GM18505 (cell line): ENCODE data around the gene C22orf23.

ENCODE experiments used
- ATAC-seq: cut with Tn5 transposase; IDR thresholded peaks from one replicate; pipeline ENCODE4 v1.9.1; 2021; ENCODE audit not compliant: unreplicated experiment
- POLR2A ChIP-seq: IDR thresholded peaks from 4 replicates; pipeline ENCODE4 v1.6.1; 2011; ENCODE audit warnings: borderline replicate concordance; ENCODE audit not compliant: insufficient read depth, insufficient read length; ENCODE audit errors: extremely low read depth

C22orf23 gene

DNA sequence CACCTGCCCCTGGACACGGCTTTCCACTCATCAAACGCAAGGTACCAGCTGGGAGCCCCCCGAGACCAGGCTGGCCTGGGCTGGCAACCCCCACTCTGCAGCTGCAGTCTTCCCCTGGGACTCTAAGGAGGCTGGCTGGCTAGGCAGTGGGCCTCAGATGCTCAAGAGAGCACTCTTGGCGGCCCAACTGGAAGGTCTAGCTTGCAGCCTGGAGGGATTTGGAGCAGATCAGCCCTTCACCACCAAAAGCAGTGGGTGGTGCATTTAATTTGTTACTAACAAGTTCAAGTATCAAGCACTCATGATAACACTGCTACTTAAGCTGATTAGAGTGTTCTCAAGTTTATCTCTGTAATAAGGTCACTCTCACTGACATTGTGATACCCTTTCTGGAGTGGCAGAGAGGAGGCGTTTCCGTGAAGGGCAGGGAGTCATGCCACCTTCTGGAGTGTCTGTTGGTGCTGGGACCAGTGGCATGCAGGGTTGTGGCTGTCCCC, 21.5 kb downstream of the C22orf23 start:
- no peak for ATAC-seq
- no peak for TF ChIP-seq POLR2A

DNA sequence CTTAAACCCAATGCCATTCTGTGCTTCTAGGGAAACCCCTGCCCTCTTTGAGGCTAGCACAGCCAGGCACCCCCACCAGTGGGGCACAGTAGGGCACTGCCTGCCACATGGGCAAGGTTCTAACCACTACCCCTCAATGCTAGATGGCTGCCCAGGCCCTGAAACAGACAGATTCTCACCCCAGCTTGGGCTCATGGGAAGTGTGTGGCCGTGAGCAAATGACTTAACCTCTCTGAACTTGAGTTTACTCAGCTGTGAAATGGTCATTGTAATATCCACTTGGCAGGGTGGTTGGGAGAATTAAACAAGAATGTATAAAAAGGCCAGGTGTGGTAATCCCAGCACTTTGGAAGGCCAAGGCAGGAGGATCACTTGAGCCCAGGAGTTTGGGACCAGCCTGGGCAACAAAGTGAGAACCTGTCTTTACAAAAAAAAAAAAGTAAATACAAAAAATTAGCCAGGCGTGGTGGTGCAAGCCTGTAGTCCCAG, 22.4 kb downstream of the C22orf23 start:
- no peak for TF ChIP-seq POLR2A
- ATAC-seq: no peak

DNA sequence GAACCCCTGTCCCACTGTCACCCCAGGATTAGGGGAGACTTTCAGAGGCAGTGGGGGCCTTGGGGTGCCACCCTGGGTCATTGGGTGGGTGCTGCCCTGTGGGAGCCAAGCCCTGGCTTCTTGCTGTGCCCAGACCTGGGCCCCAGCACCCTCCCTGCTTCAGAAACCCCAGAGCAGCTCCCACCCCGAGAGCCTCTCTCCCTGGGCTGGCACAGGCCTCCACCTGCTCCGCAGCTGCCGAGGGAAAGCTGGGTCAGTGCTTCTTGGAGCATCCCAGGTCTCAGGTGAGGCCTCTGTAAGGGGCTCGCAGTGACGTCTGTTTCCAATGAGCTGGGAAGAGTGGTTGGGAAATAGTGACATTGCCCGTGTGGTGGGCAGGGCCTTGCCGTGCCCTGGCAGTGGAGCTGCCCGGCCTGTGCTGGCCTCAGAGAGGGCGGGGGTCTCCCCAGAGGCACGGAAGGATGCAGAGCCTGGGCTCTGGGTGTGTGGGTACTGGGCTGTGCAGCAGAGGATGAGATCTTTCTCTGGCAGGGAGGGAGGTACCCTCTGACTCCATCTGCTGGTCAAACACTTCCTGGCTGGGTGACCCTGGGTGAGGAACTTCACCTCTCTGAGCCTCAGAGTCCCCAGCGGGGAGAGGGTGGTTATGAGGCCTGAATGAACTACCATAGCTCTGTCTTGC, 23.0 kb downstream of the C22orf23 start:
- TF ChIP-seq POLR2A: no peak
- no peak for ATAC-seq

DNA sequence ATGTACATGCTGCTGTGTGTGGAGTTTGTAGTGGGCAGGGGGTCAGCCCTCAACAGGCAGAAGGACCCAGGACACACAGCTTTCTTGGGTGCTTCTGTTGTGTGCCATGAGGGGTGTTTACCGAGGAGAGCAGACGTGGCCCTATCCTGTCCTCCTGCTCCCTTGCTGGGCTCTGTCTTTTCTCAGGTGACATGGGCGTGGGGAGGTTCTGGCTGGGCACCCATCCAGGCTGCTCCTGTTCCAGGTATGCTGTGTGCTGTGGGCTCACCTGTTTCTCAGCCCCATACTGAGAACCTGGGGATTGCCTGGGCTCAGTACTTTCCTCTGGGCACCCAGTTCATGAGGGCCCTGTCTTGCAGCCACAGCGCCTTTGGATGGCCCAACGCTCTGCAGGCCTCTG, 24.0 kb downstream of the C22orf23 start:
- no peak for TF ChIP-seq POLR2A
- ATAC-seq: no peak

DNA sequence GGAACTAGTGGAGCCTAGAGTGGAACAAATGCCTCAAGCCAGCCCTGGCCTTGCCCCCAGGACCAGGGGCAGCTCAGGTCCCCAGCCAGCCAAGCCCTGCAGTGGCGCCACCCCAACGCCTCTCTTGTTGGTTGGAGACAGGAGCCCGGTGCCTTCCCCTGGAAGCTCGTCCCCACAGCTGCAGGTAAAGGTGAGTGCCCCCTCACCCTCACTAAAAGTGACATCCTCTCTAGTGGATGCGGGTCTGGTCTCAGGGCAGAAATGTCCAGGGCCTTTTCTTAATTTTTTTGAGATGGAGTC, 25.8 kb downstream of the C22orf23 start:
- TF ChIP-seq POLR2A: no peak
- ATAC-seq: no peak

DNA sequence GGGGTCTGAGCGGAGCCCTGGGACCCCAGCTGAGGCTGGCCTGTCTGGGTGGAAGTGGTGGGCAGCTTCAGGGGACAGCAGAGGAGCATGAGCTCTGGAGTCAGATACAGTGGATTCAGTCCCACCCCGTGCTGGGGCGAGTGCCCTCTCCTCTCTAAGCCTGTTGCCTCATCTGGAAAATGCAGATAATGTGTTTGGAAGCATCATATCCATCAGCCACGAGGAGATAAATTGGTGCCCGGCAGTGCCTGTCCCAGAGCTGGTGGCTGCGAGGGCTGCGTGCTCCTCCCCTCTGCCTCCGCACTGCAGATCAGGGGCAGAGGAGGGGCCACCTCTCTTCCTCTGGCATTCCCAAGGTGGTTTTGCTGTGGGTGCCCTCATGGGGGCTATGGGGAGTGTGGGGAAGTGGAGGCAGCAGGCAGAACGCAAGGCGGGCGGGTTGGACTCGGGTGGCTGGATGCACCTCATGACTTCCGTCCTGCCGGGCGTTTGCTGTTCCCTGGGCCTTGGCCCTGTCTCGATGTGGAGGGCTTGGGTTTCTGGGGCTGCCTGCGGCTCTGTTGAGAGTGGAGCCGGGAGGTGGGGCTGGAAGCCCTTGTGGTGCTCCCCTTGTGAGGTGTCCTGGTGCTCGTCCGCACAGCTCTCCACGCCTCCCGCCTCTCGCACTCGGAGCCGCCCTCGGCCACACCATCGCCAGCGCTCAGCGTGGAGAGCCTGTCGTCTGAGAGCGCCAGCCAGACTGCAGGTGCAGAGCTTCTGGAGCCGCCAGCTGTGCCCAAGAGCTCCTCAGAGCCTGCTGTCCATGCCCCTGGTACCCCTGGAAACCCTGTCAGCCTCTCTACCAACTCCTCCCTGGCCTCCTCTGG, 26.4 kb downstream of the C22orf23 start:
- no peak for ATAC-seq
- no peak for TF ChIP-seq POLR2A

DNA sequence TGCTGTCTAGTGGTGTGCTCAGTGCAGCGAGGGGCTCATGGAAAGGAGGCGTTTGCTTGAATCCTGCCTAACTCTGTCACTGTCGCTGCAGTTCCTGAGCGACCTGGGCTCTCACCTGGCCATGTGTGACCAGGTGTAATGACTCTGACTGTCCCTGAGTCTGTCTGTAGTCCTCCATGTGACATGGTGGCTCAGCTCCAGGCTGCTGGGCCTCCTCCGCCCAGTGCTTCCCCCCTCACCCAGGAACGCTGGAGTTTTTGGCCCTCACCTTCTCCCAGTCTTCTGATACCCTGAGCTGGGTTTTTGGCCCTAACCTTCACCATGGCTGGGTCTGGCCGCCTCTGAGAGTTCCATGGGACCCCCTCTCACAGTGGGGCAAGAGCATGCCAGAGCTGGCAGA, 27.0 kb downstream of the C22orf23 start:
- TF ChIP-seq POLR2A: no peak
- no peak for ATAC-seq

DNA sequence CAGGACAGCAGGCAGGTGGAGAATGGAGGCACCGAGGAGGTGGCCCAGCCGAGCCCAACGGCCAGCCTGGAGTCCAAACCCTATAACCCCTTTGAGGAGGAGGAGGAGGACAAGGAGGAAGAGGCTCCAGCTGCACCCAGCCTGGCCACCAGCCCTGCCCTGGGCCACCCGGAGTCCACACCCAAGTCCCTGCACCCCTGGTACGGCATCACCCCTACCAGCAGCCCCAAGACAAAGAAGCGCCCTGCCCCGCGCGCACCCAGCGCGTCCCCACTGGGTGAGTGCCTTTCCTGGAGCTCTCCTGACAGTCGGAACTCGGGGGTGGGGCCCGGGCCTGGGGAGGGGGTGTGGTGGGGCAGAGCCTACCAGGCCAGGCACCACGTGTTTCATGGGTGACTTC, 27.6 kb downstream of the C22orf23 start:
- TF ChIP-seq POLR2A: no peak
- no peak for ATAC-seq

DNA sequence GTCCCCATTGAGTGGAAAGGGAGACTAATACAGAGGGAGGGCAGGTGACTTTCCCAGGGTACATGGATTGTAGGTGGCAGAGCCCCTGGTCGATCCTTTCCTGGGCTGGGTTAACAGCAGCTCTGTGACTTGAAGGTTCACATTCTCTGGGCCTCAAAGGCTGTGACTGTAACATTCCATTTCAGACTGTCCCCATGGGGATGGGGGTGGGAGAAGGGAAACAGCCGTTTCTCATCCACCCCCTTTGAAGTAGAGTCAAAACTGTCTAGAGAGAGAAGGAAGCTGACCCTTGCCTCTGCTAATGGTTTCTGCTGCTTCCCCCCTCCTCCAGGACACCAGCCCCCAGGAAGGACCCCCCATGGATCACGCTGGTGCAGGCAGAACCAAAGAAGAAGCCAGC, 28.1 kb downstream of the C22orf23 start:
- TF ChIP-seq POLR2A: no peak
- no peak for ATAC-seq

DNA sequence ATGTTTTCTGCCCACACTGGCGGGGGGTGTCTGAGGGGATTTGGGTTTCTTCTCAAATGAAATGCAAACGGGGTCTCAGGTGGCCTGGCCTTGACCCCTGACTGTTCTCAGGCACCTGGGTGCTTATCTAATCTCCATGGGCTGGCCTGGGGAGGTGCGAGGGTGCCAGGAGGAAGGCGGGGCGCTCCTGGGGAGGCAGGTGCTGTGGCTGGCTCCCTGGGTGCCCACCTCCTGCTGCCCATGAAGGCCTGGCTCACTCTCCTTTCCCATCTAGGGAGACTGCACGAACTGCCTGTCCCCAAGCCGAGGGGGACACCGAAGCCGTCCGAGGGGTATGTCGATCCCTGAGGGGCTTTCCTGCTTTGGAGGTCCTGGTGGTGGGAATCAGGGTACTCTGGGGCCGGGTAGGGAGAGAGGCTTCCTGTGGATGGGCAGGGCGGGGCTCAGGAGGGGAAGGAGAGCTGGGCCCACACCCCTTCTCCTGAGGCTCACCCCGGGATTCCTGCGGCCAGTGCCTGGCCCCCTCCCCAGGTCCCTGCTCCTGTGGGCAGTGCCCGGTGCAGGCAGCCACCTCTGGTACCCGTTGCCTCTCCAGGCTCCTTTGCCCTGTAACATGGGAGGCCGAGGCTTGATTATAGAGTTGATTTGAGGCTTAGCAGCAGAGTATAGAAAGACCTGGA, 28.9 kb downstream of the C22orf23 start:
- no peak for ATAC-seq
- no peak for TF ChIP-seq POLR2A

DNA sequence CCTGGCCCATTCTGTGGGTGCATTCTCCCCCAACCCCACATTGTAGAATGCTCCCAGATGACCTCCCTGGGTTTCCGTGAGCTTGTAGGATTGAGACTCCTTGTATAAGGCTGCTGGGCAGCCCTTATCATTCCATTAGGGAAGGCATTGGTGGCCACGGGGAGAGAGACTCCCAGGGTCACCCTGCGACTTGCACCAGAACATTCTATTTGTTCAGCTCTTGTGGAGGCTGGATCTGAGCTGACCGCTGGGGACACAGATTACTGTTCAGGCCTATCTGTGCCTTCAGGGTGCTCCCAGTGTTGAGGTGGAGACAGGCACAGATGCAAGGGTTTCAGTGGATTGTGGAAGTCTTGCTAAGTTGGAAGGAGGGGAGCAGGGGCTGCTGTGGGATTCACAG, 29.5 kb downstream of the C22orf23 start:
- TF ChIP-seq POLR2A: no peak
- ATAC-seq: no peak

DNA sequence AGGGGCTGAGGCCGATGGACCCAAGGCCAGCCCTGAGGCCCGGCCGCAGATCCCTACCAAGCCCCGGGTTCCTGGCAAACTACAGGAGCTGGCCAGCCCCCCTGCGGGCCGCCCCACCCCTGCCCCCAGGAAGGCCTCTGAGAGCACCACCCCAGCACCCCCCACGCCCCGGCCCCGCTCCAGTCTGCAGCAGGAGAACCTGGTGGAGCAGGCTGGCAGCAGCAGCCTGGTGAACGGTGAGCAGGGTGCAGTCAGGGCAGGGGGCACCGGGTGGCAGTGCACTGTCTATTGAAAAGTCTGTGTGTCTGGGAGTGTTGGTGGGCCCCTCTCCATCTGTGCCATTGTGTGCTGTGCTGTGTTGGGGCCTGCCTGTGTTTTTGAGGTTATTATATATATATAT, 31.2 kb downstream of the C22orf23 start:
- ATAC-seq: no peak

DNA sequence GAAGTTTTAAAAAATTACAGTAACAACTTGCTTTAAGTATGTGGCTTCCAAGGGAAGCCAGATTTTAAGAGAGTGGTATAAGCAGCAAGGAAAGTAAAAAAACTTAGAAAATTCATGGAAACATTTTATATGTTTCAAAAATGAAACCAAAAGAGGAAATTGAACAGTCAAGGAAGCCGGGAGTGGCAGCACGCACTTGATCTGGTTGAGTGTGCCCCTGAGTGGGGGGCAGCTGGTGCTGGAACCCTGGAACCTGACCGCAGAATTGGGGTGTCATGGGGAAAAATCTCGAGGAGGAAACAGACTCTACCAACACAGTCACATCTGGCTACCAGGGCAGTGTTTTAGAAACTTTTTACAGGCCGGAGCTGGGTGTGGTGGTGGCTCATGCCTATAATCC, 33.3 kb downstream of the C22orf23 start:
- no peak for TF ChIP-seq POLR2A
- ATAC-seq: no peak

More for the DNA sequence above, 31.2 kb downstream of the C22orf23 start:
- no peak for TF ChIP-seq POLR2A

DNA sequence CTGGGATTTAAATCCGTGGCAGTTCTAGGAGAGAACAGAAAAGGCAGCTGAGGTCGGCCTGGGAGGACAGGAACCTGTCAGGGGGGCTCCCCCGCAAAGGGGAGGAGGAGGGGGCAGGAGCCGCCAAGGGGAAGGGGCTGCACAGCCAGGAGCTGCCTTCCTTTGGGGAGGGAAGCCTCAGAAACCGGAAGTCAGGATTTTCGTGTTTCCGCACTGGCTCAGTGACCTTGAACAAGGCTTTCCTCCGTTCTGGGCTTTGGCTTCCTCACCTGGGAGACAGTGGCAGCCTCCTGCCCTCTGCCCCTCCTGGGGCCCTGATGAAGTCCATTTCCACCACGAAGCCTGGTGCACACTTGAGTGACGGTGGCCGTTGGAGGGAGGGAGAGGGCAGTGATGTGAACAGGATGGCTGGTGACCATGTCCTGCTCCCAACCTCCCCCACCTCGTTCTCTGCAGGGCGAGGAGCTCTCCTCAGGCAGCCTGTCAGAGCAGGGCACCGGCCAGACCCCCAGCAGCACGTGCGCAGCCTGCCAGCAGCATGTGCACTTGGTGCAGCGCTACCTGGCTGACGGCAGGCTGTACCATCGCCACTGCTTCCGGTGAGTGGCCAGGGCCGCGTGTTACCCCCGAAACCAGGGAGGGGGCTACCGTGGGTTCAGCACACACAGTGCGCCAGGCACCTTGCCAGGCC, 34.7 kb downstream of the C22orf23 start:
- no peak for ATAC-seq
- no peak for TF ChIP-seq POLR2A
